Measurements from ENCODE around the gene EFCAB12. TPM values are rescaled to one million over a fixed set of nuclear protein-coding genes. Genes with fewer than 3 reads are reported as not detected.

The EFCAB12 gene
- polyA plus RNA-seq, 1 experiment: 0.07 TPM

DNA sequence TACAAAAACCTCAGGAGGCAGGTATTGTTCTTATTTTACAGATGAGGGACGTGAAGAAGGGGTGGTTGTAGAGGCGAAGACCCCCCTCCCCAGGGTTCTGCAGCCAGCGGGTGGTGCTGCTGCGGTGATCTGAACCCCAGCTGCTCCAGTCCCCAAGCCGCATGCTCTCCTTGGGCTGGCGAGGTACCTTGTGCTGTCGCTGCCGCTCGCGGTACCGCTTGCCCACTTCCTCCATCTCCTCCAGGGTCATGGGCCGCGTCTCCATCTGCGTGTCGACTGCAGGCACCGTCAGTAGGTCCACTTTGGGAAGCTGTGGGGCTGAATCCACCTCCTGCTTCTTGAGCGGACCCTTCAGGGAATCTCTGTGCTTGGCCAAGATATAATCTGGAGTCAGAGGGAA is 17.5 kb downstream of the EFCAB12 start:
- Histone ChIP-seq H3K9me3 (ENCODE audit: control insufficient read depth, insufficient read depth, low read length) (no peaks in the 10 kb centered on the region), H3K4me3 (ENCODE audit: low read depth, low read length) (no peak overlapping the region), H3K27me3 (ENCODE audit: control insufficient read depth, insufficient read depth, low read length) (no peaks in the 10 kb centered on the region), H3K27ac (ENCODE audit: low read depth, low read length) (no peak overlapping the region)
- DNase-seq (ENCODE audit: low read depth, low spot score): no peak
- CTCF ChIA-PET: no interaction called here
- TF ChIP-seq, protein P1, sequence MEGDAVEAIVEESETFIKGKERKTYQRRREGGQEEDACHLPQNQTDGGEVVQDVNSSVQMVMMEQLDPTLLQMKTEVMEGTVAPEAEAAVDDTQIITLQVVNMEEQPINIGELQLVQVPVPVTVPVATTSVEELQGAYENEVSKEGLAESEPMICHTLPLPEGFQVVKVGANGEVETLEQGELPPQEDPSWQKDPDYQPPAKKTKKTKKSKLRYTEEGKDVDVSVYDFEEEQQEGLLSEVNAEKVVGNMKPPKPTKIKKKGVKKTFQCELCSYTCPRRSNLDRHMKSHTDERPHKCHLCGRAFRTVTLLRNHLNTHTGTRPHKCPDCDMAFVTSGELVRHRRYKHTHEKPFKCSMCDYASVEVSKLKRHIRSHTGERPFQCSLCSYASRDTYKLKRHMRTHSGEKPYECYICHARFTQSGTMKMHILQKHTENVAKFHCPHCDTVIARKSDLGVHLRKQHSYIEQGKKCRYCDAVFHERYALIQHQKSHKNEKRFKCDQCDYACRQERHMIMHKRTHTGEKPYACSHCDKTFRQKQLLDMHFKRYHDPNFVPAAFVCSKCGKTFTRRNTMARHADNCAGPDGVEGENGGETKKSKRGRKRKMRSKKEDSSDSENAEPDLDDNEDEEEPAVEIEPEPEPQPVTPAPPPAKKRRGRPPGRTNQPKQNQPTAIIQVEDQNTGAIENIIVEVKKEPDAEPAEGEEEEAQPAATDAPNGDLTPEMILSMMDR (IDR thresholded peaks at IDR 0.05; ENCODE audit: low read depth, low read length): no peak
- POLR2A ChIA-PET: no interaction called here

DNA sequence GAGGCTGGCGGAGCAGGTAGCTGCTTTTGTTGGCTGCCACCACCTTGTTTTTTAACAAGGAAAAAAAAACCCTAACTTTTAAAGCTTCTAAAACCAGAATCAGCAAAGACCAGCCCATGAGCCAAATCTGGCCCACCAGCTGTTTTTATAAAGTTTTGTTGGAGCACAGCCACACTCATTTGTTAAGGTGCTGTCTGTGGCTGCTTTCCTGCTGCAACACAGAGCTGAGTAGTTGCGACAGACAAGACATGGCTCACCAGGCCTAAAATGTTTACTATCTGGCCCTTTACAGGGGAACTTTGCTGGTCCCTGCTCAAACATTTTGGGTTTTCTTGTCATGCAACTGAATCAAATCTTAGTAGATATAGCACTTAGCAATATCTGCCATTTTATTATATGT is 18.9 kb downstream of the EFCAB12 start:
- ChIA-PET POLR2A (interaction anchor here (0.5 to 2.2 kb wide), 4 partner anchors 10 to 437 kb away, joined by 4 to 11 read pairs (median 7); partner anchors contain the start of genes IFT122 and MBD4), CTCF (interaction anchor here (0.6 to 2.6 kb wide), 4 partner anchors 10 to 525 kb away, joined by 3 to 16 read pairs (median 4); no protein-coding TSS in a partner anchor)
- no peak overlapping the region for H3K27ac ChIP-seq (ENCODE audit: low read depth, low read length)
- DNase-seq (ENCODE audit: low read depth, low spot score): peak; percentile 45
- H3K9me3 ChIP-seq (ENCODE audit: control insufficient read depth, insufficient read depth, low read length): no peaks in the 10 kb centered on the region
- no peak overlapping the region for H3K4me3 ChIP-seq (ENCODE audit: low read depth, low read length)
- no peaks in the 10 kb centered on the region for H3K27me3 ChIP-seq (ENCODE audit: control insufficient read depth, insufficient read depth, low read length)
- TF ChIP-seq, protein P1 (IDR thresholded peaks at IDR 0.05; ENCODE audit: low read depth, low read length): no peak

DNA sequence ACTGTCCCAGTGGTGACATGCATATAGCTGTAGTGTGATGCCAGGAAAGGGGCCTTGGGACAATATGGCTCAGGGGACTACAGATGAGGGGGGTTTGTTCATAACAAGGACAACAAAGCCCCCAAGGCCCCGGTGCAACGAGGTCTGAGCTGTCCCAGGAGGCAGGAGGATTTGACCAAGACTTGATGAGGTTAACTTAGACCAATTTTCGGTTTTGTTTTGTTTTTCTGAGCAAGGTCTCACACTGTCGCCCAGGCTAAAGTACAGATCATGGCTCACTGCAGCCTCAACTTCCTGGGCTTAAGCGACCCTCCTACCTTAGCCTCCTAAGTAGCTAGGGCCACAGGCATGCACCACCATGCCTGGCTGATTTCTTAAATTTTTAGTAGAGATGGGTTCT is 23.8 kb downstream of the EFCAB12 start:
- Histone ChIP-seq H3K27ac (ENCODE audit: low read depth, low read length) (no peak overlapping the region), H3K9me3 (ENCODE audit: control insufficient read depth, insufficient read depth, low read length) (no peaks in the 10 kb centered on the region), H3K4me3 (ENCODE audit: low read depth, low read length) (no peak overlapping the region), H3K27me3 (ENCODE audit: control insufficient read depth, insufficient read depth, low read length) (no peaks in the 10 kb centered on the region)
- TF ChIP-seq, protein P1 (IDR thresholded peaks at IDR 0.05; ENCODE audit: low read depth, low read length): no peak
- ChIA-PET POLR2A (no interaction called here), CTCF (no interaction called here)
- no peak for DNase-seq (ENCODE audit: low read depth, low spot score)

DNA sequence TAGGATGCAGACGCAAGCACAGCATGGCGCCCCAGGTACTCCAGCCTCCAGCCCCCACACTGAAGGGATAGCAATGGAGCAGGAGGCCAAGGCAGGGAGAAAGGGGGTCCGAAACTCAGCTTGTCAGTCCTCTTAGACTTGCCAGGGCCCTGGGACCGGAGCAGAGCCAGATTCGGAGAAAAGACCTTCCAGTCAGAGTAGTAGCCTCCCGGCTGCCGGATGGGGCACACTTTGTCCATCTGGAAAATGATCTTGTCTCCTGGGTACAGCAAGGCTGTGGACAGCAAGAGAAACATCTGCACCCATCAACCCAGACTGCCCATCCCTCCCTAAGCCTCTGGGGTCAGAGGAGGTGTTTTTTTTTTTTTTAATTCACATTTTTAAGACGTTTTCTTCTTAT is 24.3 kb downstream of the EFCAB12 start:
- ChIA-PET POLR2A (no interaction called here), CTCF (no interaction called here)
- DNase-seq (ENCODE audit: low read depth, low spot score): no peak
- TF ChIP-seq, protein P1 (IDR thresholded peaks at IDR 0.05; ENCODE audit: low read depth, low read length): no peak
- Histone ChIP-seq H3K4me3 (ENCODE audit: low read depth, low read length) (no peak overlapping the region), H3K27me3 (ENCODE audit: control insufficient read depth, insufficient read depth, low read length) (no peaks in the 10 kb centered on the region), H3K9me3 (ENCODE audit: control insufficient read depth, insufficient read depth, low read length) (no peaks in the 10 kb centered on the region), H3K27ac (ENCODE audit: low read depth, low read length) (no peak overlapping the region)

DNA sequence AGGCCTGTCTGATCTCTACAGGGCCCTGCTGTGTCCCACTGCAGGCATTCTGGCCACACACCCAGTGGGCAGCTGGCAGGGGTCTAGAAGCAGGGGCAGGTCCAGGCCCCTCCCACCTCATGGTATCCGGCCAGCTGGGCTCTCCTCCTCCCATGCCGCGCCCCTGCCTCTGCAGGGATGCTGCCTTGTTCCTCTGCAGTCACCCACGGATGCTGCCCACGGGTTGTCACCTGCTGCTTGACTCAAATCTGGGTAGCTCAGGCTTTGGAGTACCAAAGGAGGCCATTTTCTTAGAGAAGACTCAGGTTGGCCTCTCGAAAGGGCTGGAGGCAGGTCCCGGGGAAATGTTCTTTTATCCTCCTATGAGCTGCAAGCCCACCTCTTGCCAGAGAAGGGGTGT is 25.0 kb downstream of the EFCAB12 start:
- DNase-seq (ENCODE audit: low read depth, low spot score): no peak
- POLR2A ChIA-PET: no interaction called here
- H3K27ac ChIP-seq (ENCODE audit: low read depth, low read length): no peak overlapping the region
- TF ChIP-seq, protein P1 (IDR thresholded peaks at IDR 0.05; ENCODE audit: low read depth, low read length): no peak
- no peaks in the 10 kb centered on the region for H3K9me3 ChIP-seq (ENCODE audit: control insufficient read depth, insufficient read depth, low read length)
- CTCF ChIA-PET: interaction anchor here (2.0 kb wide), 1 partner anchor 20 kb away, joined by 5 read pairs; no protein-coding TSS in a partner anchor
- H3K27me3 ChIP-seq (ENCODE audit: control insufficient read depth, insufficient read depth, low read length): no peaks in the 10 kb centered on the region
- no peak overlapping the region for H3K4me3 ChIP-seq (ENCODE audit: low read depth, low read length)
